ENCODE results near the gene CHERP. TPM values are rescaled to one million over a fixed set of nuclear protein-coding genes. Genes with fewer than 3 reads are reported as not detected.

Gene CHERP
- total and polyA plus RNA-seq, 2 of the 8 experiments (the other 6 are each of a cell fraction or from before 2014, with no cell fraction given): 13.9 to 73.7 TPM

- TF ChIP-seq NANOG (IDR thresholded peaks at IDR 0.05; ENCODE audit: insufficient read depth, low read depth, low read length, poor library complexity, severe bottlenecking): no peak
- TF ChIP-seq HDAC6 (IDR thresholded peaks at IDR 0.05; ENCODE audit: low read depth, low read length): no peak
- TF ChIP-seq RAD21 (IDR thresholded peaks at IDR 0.05 in 1 of 2, conservative IDR thresholded peaks at IDR 0.05 in 1 of 2; ENCODE audit: low read depth in 2 of 2, low read length in 2 of 2): no peak
- no peak for TF ChIP-seq SAP30 (IDR thresholded peaks at IDR 0.05; ENCODE audit: insufficient read depth, insufficient replicate concordance, low read length)
- TF ChIP-seq SIX5 (IDR thresholded peaks at IDR 0.05; ENCODE audit: low read depth, low read length): no peak
- no peak for TF ChIP-seq POLR2AphosphoS5 (IDR thresholded peaks at IDR 0.05; ENCODE audit: low read depth, low read length)
Measured at GRCh38 chr19:16573296-16573695, 31.1 kb upstream of the CHERP start (continued).

Measured in H1 (cell line).